Osteoblast (primary cell): ENCODE results near the gene DCAF7. TPM values are rescaled to one million over a fixed set of nuclear protein-coding genes. Genes with fewer than 3 reads are reported as not detected.

Experiments
- DNase-seq: peaks from one replicate; pipeline ENCODE4 v3.0.0; 2011; ENCODE audit warnings: low spot score, mixed read lengths; ENCODE audit not compliant: insufficient read length; ENCODE audit errors: missing footprints
- H2AFZ ChIP-seq: 2 replicates; pipeline ENCODE4 v1.6.0; 2011; ENCODE audit warnings: mild to moderate bottlenecking, low read length
- H3K27ac ChIP-seq: 2 replicates; pipeline ENCODE4 v1.5.1; 2011; ENCODE audit warnings: mild to moderate bottlenecking, low read depth, low read length, moderate library complexity
- H3K27me3 ChIP-seq: 2 replicates; pipeline ENCODE4 v1.6.0; 2012; ENCODE audit warnings: mild to moderate bottlenecking, control low read depth, inconsistent platforms, low read length, moderate library complexity; ENCODE audit not compliant: insufficient read depth
- H3K36me3 ChIP-seq: 2 replicates; pipeline ENCODE4 v1.5.1; 2011; ENCODE audit warnings: mild to moderate bottlenecking, low read length, control low read depth, moderate library complexity; ENCODE audit not compliant: insufficient read depth
- H3K4me1 ChIP-seq: 2 replicates; pipeline ENCODE4 v1.5.1; 2011; ENCODE audit warnings: mild to moderate bottlenecking, low read length, control low read depth, moderate library complexity; ENCODE audit not compliant: insufficient read depth
- H3K4me2 ChIP-seq: 2 replicates; pipeline ENCODE4 v1.6.0; 2011; ENCODE audit warnings: mild to moderate bottlenecking, low read length; ENCODE audit not compliant: insufficient read depth
- H3K4me3 ChIP-seq: fragments of 200-600 bp; sonication (generic); 3 replicates; pipeline ENCODE4 v1.5.1; 2012; ENCODE audit warnings: mild to moderate bottlenecking, low read length, inconsistent platforms; ENCODE audit not compliant: insufficient read depth
- H3K79me2 ChIP-seq: 2 replicates; pipeline ENCODE4 v1.6.0; 2012; ENCODE audit warnings: mild to moderate bottlenecking, low read length, control low read depth, inconsistent platforms; ENCODE audit not compliant: insufficient read depth
- H3K9me3 ChIP-seq: 2 replicates; pipeline ENCODE4 v1.5.1; 2011; ENCODE audit warnings: low read depth, low read length, control low read depth
- H4K20me1 ChIP-seq: 2 replicates; pipeline ENCODE4 v1.6.0; 2012; ENCODE audit warnings: mild to moderate bottlenecking, low read length, control low read depth; ENCODE audit not compliant: insufficient read depth
- total RNA-seq: library from RNA; depleted of rRNA; stranded (reverse); fragments of >200 nt; gene quantifications from 2 replicates; pipeline ENCODE4 v1.2.3, GENCODE V29; 2012
- TF ChIP-seq, protein P1 (sequence below): IDR thresholded peaks from 2 replicates; pipeline ENCODE4 v1.5.1; 2011; ENCODE audit warnings: mild to moderate bottlenecking, low read depth, low read length, moderate library complexity; ENCODE audit errors: extremely low read depth

Gene DCAF7
- total RNA-seq, 1 donor: 24.6 TPM

DNA sequence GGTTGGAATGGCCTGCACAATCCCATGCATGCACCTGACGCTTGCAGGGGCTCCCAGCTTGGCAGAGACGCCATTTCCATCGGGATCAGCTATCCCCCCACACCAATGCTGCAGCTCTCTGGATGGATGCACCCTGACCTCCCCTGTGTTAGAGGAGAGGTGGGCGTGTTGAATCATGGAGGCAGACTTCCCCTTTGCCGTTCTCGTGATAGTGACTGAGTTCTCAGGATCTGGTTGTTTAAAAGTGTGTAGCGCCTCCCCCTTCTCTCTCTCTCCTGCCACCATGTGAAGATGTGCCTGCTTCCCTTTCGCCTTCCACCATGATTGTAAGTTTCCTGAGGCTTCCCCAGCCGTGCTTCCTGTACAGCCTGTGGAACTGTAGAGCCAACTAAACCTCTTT is 44.9 kb upstream of the DCAF7 start:
- TF ChIP-seq, protein P1, sequence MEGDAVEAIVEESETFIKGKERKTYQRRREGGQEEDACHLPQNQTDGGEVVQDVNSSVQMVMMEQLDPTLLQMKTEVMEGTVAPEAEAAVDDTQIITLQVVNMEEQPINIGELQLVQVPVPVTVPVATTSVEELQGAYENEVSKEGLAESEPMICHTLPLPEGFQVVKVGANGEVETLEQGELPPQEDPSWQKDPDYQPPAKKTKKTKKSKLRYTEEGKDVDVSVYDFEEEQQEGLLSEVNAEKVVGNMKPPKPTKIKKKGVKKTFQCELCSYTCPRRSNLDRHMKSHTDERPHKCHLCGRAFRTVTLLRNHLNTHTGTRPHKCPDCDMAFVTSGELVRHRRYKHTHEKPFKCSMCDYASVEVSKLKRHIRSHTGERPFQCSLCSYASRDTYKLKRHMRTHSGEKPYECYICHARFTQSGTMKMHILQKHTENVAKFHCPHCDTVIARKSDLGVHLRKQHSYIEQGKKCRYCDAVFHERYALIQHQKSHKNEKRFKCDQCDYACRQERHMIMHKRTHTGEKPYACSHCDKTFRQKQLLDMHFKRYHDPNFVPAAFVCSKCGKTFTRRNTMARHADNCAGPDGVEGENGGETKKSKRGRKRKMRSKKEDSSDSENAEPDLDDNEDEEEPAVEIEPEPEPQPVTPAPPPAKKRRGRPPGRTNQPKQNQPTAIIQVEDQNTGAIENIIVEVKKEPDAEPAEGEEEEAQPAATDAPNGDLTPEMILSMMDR: no peak
- H3K79me2 ChIP-seq: no peaks in the 10 kb centered on the region
- no peaks in the 10 kb centered on the region for H4K20me1 ChIP-seq
- H3K27ac ChIP-seq: no peak overlapping the region
- no peak overlapping the region for H2AFZ ChIP-seq
- H3K4me2 ChIP-seq: no peak overlapping the region
- H3K36me3 ChIP-seq: no peaks in the 10 kb centered on the region
- no peak overlapping the region for H3K4me3 ChIP-seq
- peaks cover 37% of the 10 kb centered on the region for H3K27me3 ChIP-seq
- no peaks in the 10 kb centered on the region for H3K4me1 ChIP-seq
- no peak for DNase-seq
- H3K9me3 ChIP-seq: no peaks in the 10 kb centered on the region

DNA sequence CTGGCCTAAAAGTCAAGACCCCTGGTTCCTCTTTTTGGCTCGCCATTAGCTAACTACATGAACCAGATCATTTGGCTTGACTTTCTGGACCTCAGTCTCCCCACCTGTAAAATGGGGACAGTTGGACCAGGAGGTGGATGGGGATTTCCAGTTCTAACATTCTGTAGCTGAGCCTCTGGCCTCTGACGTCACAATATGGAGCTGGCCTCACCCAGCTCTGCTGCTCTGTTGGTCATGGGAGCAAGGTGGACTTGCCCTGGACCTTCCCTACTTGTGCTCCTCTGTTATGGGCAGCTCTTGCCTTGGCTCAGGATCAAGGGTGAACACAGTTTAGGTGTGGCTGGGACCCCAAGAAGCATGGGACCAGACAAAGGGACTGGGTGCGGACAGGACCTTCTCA is 43.6 kb upstream of the DCAF7 start:
- DNase-seq: no peak
- Histone ChIP-seq H4K20me1 (no peaks in the 10 kb centered on the region), H3K9me3 (no peaks in the 10 kb centered on the region), H3K27ac (no peak overlapping the region), H3K4me1 (no peaks in the 10 kb centered on the region), H2AFZ (no peak overlapping the region), H3K4me3 (no peak overlapping the region), H3K36me3 (no peaks in the 10 kb centered on the region), H3K4me2 (no peak overlapping the region), H3K79me2 (no peaks in the 10 kb centered on the region), H3K27me3 (peaks cover 27% of the 10 kb centered on the region)
- TF ChIP-seq, protein P1: no peak

DNA sequence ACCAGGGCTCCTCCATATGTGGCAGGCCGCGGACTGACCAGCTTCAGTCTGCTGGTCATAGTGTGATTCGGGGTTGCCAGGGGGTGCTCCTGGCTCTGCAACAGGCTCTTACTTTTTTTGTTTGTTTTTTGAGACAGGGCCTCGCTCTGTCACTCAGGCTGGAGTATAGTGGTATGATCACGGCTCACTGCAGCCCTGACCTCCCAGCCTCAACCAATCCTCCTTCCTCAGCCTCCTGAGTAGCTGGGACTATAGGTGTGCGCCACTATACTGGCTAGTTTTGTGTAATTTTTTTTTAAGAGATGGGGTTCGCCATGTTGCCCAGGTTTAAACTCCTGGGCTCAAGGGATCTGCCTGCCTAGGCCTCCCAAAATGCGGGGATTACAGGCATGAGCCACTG is 38.9 kb upstream of the DCAF7 start:
- peaks cover 24% of the 10 kb centered on the region for H3K27me3 ChIP-seq

DNA sequence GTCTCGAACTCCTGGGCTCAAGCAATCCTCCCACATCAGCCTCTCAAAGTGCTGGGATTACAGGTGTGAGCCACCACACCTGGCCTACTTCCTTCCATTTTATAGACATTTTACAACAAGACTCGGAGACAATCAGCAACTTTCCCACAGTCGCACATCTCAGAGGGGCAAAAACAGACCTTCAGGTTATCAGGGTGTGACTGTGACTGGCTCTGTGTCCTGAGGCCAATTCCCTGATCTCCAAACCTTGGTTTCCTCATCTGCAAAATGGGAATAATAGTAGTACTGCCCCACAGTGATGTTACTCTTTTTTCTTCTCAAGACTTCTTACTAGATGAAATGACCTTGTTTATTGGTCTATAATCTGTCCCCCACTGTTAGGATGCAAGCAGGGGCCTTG is 37.9 kb upstream of the DCAF7 start:
- H3K9me3 ChIP-seq: no peaks in the 10 kb centered on the region
- peaks cover 7% of the 10 kb centered on the region for H3K4me1 ChIP-seq
- H3K4me3 ChIP-seq: no peak overlapping the region
- DNase-seq: no peak
- peaks cover 24% of the 10 kb centered on the region for H3K27me3 ChIP-seq
- H4K20me1 ChIP-seq: no peaks in the 10 kb centered on the region
- no peak overlapping the region for H3K27ac ChIP-seq
- H3K79me2 ChIP-seq: no peaks in the 10 kb centered on the region
- no peaks in the 10 kb centered on the region for H3K36me3 ChIP-seq
- no peak overlapping the region for H3K4me2 ChIP-seq
- TF ChIP-seq, protein P1: no peak
- no peak overlapping the region for H2AFZ ChIP-seq

More for the DNA sequence above, 38.9 kb upstream of the DCAF7 start:
- H3K9me3 ChIP-seq: no peaks in the 10 kb centered on the region
- H3K4me2 ChIP-seq: no peak overlapping the region
- H3K4me3 ChIP-seq: no peak overlapping the region
- H4K20me1 ChIP-seq: no peaks in the 10 kb centered on the region
- DNase-seq: peak; percentile 38
- no peak overlapping the region for H2AFZ ChIP-seq
- H3K4me1 ChIP-seq: no peaks in the 10 kb centered on the region
- H3K79me2 ChIP-seq: no peaks in the 10 kb centered on the region
- H3K36me3 ChIP-seq: no peaks in the 10 kb centered on the region
- TF ChIP-seq, protein P1: no peak
- H3K27ac ChIP-seq: no peak overlapping the region
